H1 (cell line): Measurements from ENCODE around the gene SRMS. TPM values are rescaled to one million over a fixed set of nuclear protein-coding genes. Genes with fewer than 3 reads are reported as not detected.

Source experiments
- CTCF ChIA-PET: fragments of 300-600 bp; sonication (Branson Sonifier 250); formaldehyde crosslinking; loops from one replicate; lab custom pipeline; 2021; ENCODE audit not compliant: partially characterized antibody; lab: Charles Lee
- POLR2A ChIA-PET: fragments of 300-600 bp; sonication (Branson Sonifier 250); formaldehyde crosslinking; loops from one replicate; lab custom pipeline; 2021; ENCODE audit warnings: inconsistent platforms; ENCODE audit not compliant: partially characterized antibody; lab: Charles Lee
- DNase-seq, 2 experiments: peaks; one replicate each; pipeline versions ENCODE4 v3.0.0 to v3.0.0-alpha.2; 2010 to 2022; ENCODE audit warnings: low spot score in 2 of 2, low read depth in 1 of 2, mixed read lengths in 1 of 2
- FAIRE-seq: peaks from 2 replicates; lab custom pipeline; 2011; peaks lifted over from hg19 to GRCh38; lab: Jason Lieb, UNC
- H2AFZ ChIP-seq: 2 replicates; pipeline ENCODE4 v1.8.1; 2012; ENCODE audit warnings: low read length, inconsistent platforms
- H2AK5ac ChIP-seq: 2 replicates; pipeline ENCODE4 v1.6.1; 2013; ENCODE audit warnings: low read depth, low read length
- H2BK120ac ChIP-seq: replicated peaks from 2 replicates; pipeline ENCODE3; 2013; ENCODE audit warnings: low read depth, low read length, inconsistent platforms
- H2BK12ac ChIP-seq: 2 replicates; pipeline ENCODE4 v1.6.1; 2013; ENCODE audit warnings: low read depth, low read length
- H2BK15ac ChIP-seq: 2 replicates; pipeline ENCODE4 v1.6.1; 2013; ENCODE audit warnings: low read length
- H2BK20ac ChIP-seq: 2 replicates; pipeline ENCODE4 v1.6.1; 2013; ENCODE audit warnings: low read length
- H2BK5ac ChIP-seq: 2 replicates; pipeline ENCODE4 v1.6.1; 2013; ENCODE audit warnings: low read depth, low read length
- H3K14ac ChIP-seq: 2 replicates; pipeline ENCODE4 v1.6.1; 2013; ENCODE audit warnings: inconsistent platforms; ENCODE audit not compliant: insufficient read length
- H3K18ac ChIP-seq: 2 replicates; pipeline ENCODE4 v1.6.1; 2013; ENCODE audit warnings: low read length; ENCODE audit errors: extremely low read depth
- H3K23ac ChIP-seq: 2 replicates; pipeline ENCODE4 v1.6.1; 2013; ENCODE audit warnings: inconsistent platforms; ENCODE audit not compliant: insufficient read length
- H3K23me2 ChIP-seq: 2 replicates; pipeline ENCODE4 v1.6.1; 2013; ENCODE audit warnings: low read depth, low read length
- H3K27ac ChIP-seq: 2 replicates; pipeline ENCODE4 v1.6.1; 2011; ENCODE audit warnings: low read depth, low read length, inconsistent platforms
- H3K27me3 ChIP-seq, 4 experiments: replicated peaks in 1 of 4; 1 replicate in 1 of 4; 2 replicates in 3 of 4; pipeline versions ENCODE4 v1.6.1 to v1.8.1; 2011 to 2013; ENCODE audit warnings: low read length in 3 of 4, mild to moderate bottlenecking in 3 of 4, inconsistent platforms in 2 of 4, mixed read lengths in 2 of 4, moderate library complexity in 1 of 4; ENCODE audit not compliant: control insufficient read depth in 3 of 4, insufficient read depth in 3 of 4; ENCODE audit errors: extremely low read depth in 1 of 4
- H3K36me3 ChIP-seq, 4 experiments: 2 replicates each; pipeline versions ENCODE4 v1.6.1 to v1.8.1; 2011 to 2013; ENCODE audit warnings: mild to moderate bottlenecking in 4 of 4, low read length in 3 of 4, moderate library complexity in 2 of 4, control low read depth in 1 of 4, inconsistent platforms in 1 of 4; ENCODE audit not compliant: insufficient read depth in 4 of 4, control insufficient read depth in 2 of 4
- H3K4ac ChIP-seq: replicated peaks from 2 replicates; pipeline ENCODE3; 2013; ENCODE audit warnings: low read length, low read depth, mixed read lengths, inconsistent platforms; ENCODE audit not compliant: insufficient read length
- H3K4me1 ChIP-seq, 4 experiments: replicated peaks in 1 of 4; 1 replicate in 1 of 4; 2 replicates in 3 of 4; pipeline versions ENCODE4 v1.6.1 to v1.8.1; 2011 to 2013; ENCODE audit warnings: low read length in 3 of 4, inconsistent platforms in 2 of 4, mixed read lengths in 1 of 4; ENCODE audit not compliant: insufficient read depth in 4 of 4, control insufficient read depth in 3 of 4
- H3K4me2 ChIP-seq, 2 experiments: 2 replicates each; pipeline versions ENCODE4 v1.6.1 to v1.8.1; 2011 to 2013; ENCODE audit warnings: low read depth in 2 of 2, low read length in 2 of 2, control low read depth in 1 of 2, inconsistent platforms in 1 of 2, mild to moderate bottlenecking in 1 of 2; ENCODE audit not compliant: insufficient read depth in 1 of 2
- H3K4me3 ChIP-seq, 4 experiments: fragments of 200-600, 300-600 bp in 1 of 4; sonication (generic), shearing (Covaris generic), sonication (Bioruptor Twin) in 1 of 4; 2 replicates each; pipeline versions ENCODE4 v1.5.1 to v1.8.1; 2011 to 2016; ENCODE audit warnings: low read length in 4 of 4, low read depth in 3 of 4, control low read depth in 2 of 4, inconsistent platforms in 2 of 4, mild to moderate bottlenecking in 2 of 4, mixed read lengths in 1 of 4, moderate library complexity in 1 of 4; ENCODE audit not compliant: insufficient read depth in 2 of 4; ENCODE audit errors: extremely low read depth in 1 of 4
- H3K56ac ChIP-seq: replicated peaks from 2 replicates; pipeline ENCODE3; 2013; ENCODE audit warnings: low read depth, mild to moderate bottlenecking, mixed read lengths, low read length, inconsistent platforms; ENCODE audit not compliant: insufficient read length
- H3K79me1 ChIP-seq: 2 replicates; pipeline ENCODE4 v1.6.1; 2013; ENCODE audit warnings: low read depth, low read length, control low read depth
- H3K79me2 ChIP-seq, 2 experiments: 2 replicates each; pipeline versions ENCODE4 v1.6.1 to v1.8.1; 2012 to 2013; ENCODE audit warnings: low read length in 2 of 2, mild to moderate bottlenecking in 2 of 2, inconsistent platforms in 1 of 2; ENCODE audit not compliant: insufficient read depth in 2 of 2, control insufficient read depth in 1 of 2
- H3K9ac ChIP-seq, 4 experiments: replicated peaks in 1 of 4; 1 replicate in 1 of 4; 2 replicates in 3 of 4; pipeline versions ENCODE4 v1.6.1 to v1.8.1; 2011 to 2013; ENCODE audit warnings: low read depth in 3 of 4, low read length in 3 of 4, control low read depth in 2 of 4, mild to moderate bottlenecking in 2 of 4, moderate library complexity in 2 of 4, inconsistent platforms in 1 of 4; ENCODE audit errors: extremely low read depth in 1 of 4
- H3K9me3 ChIP-seq, 2 experiments: 2 replicates each; pipeline versions ENCODE4 v1.6.1 to v1.8.1; 2012 to 2013; ENCODE audit warnings: mild to moderate bottlenecking in 2 of 2, moderate library complexity in 2 of 2, control low read depth in 1 of 2, inconsistent platforms in 1 of 2, low read depth in 1 of 2, low read length in 1 of 2, mixed read lengths in 1 of 2; ENCODE audit not compliant: insufficient read depth in 2 of 2
- H4K20me1 ChIP-seq, 2 experiments: replicated peaks in 1 of 2; 2 replicates each; pipeline versions ENCODE3 to v1.8.1; 2011 to 2013; ENCODE audit warnings: inconsistent platforms in 2 of 2, low read length in 2 of 2, mild to moderate bottlenecking in 1 of 2; ENCODE audit not compliant: insufficient read depth in 2 of 2, control insufficient read depth in 1 of 2
- H4K5ac ChIP-seq: 2 replicates; pipeline ENCODE4 v1.6.1; 2013; ENCODE audit warnings: low read length, low read depth, mixed read lengths, inconsistent platforms; ENCODE audit not compliant: insufficient read length
- H4K8ac ChIP-seq: 2 replicates; pipeline ENCODE4 v1.8.0; 2013; ENCODE audit warnings: mild to moderate bottlenecking, moderate library complexity, low read length, inconsistent platforms; ENCODE audit not compliant: insufficient read depth; ENCODE audit errors: extremely low read depth
- H4K91ac ChIP-seq: replicated peaks from 2 replicates; pipeline ENCODE3; 2013; ENCODE audit warnings: low read length, mixed read lengths, inconsistent platforms; ENCODE audit not compliant: insufficient read length
- CREB1 ChIP-seq: IDR thresholded peaks from 2 replicates; pipeline ENCODE4 v1.6.1; 2012; ENCODE audit warnings: inconsistent platforms
- WGBS, 2 experiments: shearing (Covaris generic) in 1 of 2; methylation state at CpG; one replicate each; pipeline versions ENCODE4 v1.1.6 to v1.1.7; 2013 to 2015; ENCODE audit warnings: low lambda C conversion rate in 2 of 2, mixed read lengths in 2 of 2, inconsistent platforms in 1 of 2, low coverage in 1 of 2, missing lambda C conversion rate in 1 of 2; ENCODE audit not compliant: insufficient replicate concordance in 2 of 2, insufficient coverage in 1 of 2, insufficient read length in 1 of 2; ENCODE audit errors: extremely low coverage in 1 of 2, missing lambda C conversion rate in 1 of 2; 5-methylcytosine and 5-hydroxymethylcytosine counted together
- polyA plus RNA-seq, 7 experiments: library from polyadenylated mRNA; depleted of rRNA in 3 of 7; stranded (reverse) in 5 of 7; unstranded in 2 of 7; fragments of >200 nt in 5 of 7; fragments of 200-250 nt in 2 of 7; gene quantifications; 1 replicate in 5 of 7; 2 replicates in 1 of 7; 4 replicates in 1 of 7; pipeline versions ENCODE4 v1.2.1 to v1.2.3, GENCODE V29; 2011 to 2013; ENCODE audit warnings: missing spikeins in 2 of 7, mixed read lengths in 2 of 7
- total RNA-seq: library from RNA; stranded (reverse); fragmentation: NEBNext Ultra II Directional; extraction: Animal tissue kit (Norgen Biotek cat#: 25700); gene quantifications from 2 replicates; pipeline ENCODE4 v1.2.1, GENCODE V29; 2021

SRMS gene
- total and polyA plus RNA-seq, 2 of the 8 experiments (the other 6 are each of a cell fraction or from before 2014, with no cell fraction given), result 0.39 to 0.76 TPM

- Histone ChIP-seq H2BK20ac (no peak overlapping the region), H3K9ac (no peak overlapping the region), H3K4me1 (peaks cover 0 to 20% (median 7%) of the 10 kb centered on the region in 4 experiments; a peak in 6 of 7 replicates), H2BK5ac (no peak overlapping the region), H4K8ac (no peak overlapping the region; the same call in 1 of the 2 replicates), H2AFZ (no peak overlapping the region), H3K9me3 (no peaks in the 10 kb centered on the region), H2BK12ac (peak overlapping the region; percentile 80; the same call in 1 of the 2 replicates), H3K79me1 (no peaks in the 10 kb centered on the region), H3K27ac (no peak overlapping the region), H4K5ac (no peak overlapping the region), H4K91ac (peak overlapping the region; percentile 40), H3K4ac (no peak overlapping the region), H3K4me3 (no peak overlapping the region), H2BK15ac (no peak overlapping the region; the same call in 1 of the 2 replicates), H3K4me2 (no peak overlapping the region), H2AK5ac (no peak overlapping the region; the same call in 1 of the 2 replicates), H3K27me3 (no peaks in the 10 kb centered on the region), H3K56ac (no peak overlapping the region), H3K23ac (no peak overlapping the region), H3K18ac (no peak overlapping the region; the same call in 1 of the 2 replicates), H2BK120ac (no peak overlapping the region), H3K79me2 (no peaks in the 10 kb centered on the region), H3K23me2 (no peaks in the 10 kb centered on the region), H3K36me3 (no peaks in the 10 kb centered on the region), H4K20me1 (no peaks in the 10 kb centered on the region), H3K14ac (no peak overlapping the region)
- CTCF ChIA-PET, result interaction anchor here (0.7 to 1.5 kb wide), 11 partner anchors 9 to 1178 kb away, joined by 3 to 11 read pairs (median 4); partner anchors contain the start of genes PTK6 and TPD52L2
- DNase-seq, result no peak
- WGBS, 2 experiments, result 87% methylated on average over 16 of the region's 20 CpGs; no CpG with 5 or more reads in 1 of the 2 experiments
- FAIRE-seq, result no peak
- POLR2A ChIA-PET, result interaction anchor here (1.5 to 2.3 kb wide), 3 partner anchors 12 to 25 kb away, joined by 3 to 10 read pairs (median 5); partner anchors contain the start of gene PPDPF
- TF ChIP-seq CREB1, result no peak
These were observed 1.1 kb downstream of the SRMS start for GRCh38 chr20:63546256-63546955.
